Measurements from ENCODE around the gene FREM1. TPM values are rescaled to one million over a fixed set of nuclear protein-coding genes. Genes with fewer than 3 reads are reported as not detected.

FREM1 gene
- total RNA-seq, 2 donors from 2014 or later = 2.0 to 2.6 TPM

GRCh38 chr9:14941501-14942405 is 31.5 kb upstream of the FREM1 start:
- Histone ChIP-seq H3K4me1 (replicated peaks) (no peaks in the 10 kb centered on the region), H3K36me3 (no peaks in the 10 kb centered on the region), H3K27me3 (replicated peaks; ENCODE audit: insufficient read depth) (no peaks in the 10 kb centered on the region), H3K27ac (no peak overlapping the region), H3K4me3 (no peak overlapping the region), H3K9me3 (no peaks in the 10 kb centered on the region)
- intact Hi-C loops (cut with DNase I) = no loop called here
- TF ChIP-seq CTCF (IDR thresholded peaks at IDR 0.05) (no peak), POLR2A (IDR thresholded peaks at IDR 0.05) (no peak), POLR2AphosphoS5 (IDR thresholded peaks at IDR 0.05) (no peak)
- 59% methylated on average over 7 of the region's 7 CpGs for WGBS
- DNase-seq (ENCODE audit: low spot score) = no peak

- H3K27me3 ChIP-seq (replicated peaks; ENCODE audit: insufficient read depth) = no peaks in the 10 kb centered on the region
- H3K36me3 ChIP-seq = no peaks in the 10 kb centered on the region
- DNase-seq (ENCODE audit: low spot score) = no peak
- no peak for TF ChIP-seq POLR2AphosphoS5 (IDR thresholded peaks at IDR 0.05)
- 77% methylated on average over 4 of the region's 4 CpGs for WGBS
- no peak overlapping the region for H3K27ac ChIP-seq
- H3K4me1 ChIP-seq (replicated peaks) = no peaks in the 10 kb centered on the region
- no peaks in the 10 kb centered on the region for H3K9me3 ChIP-seq
- intact Hi-C loops (cut with DNase I) = no loop called here
- no peak overlapping the region for H3K4me3 ChIP-seq
Measured at GRCh38 chr9:14939378-14939777, 29.1 kb upstream of the FREM1 start.

GRCh38 chr9:14937216-14937615 is 27.0 kb upstream of the FREM1 start:
- WGBS = 60% methylated on average over 2 of the region's 2 CpGs
- H3K9me3 ChIP-seq = no peaks in the 10 kb centered on the region
- intact Hi-C loops (cut with DNase I) = no loop called here
- H3K27ac ChIP-seq = no peak overlapping the region
- no peaks in the 10 kb centered on the region for H3K36me3 ChIP-seq
- H3K27me3 ChIP-seq (replicated peaks; ENCODE audit: insufficient read depth) = no peaks in the 10 kb centered on the region
- no peak for DNase-seq (ENCODE audit: low spot score)
- TF ChIP-seq CTCF (IDR thresholded peaks at IDR 0.05) = no peak
- no peak for TF ChIP-seq POLR2A (IDR thresholded peaks at IDR 0.05)
- no peak for TF ChIP-seq POLR2AphosphoS5 (IDR thresholded peaks at IDR 0.05)
- no peak overlapping the region for H3K4me3 ChIP-seq
- no peaks in the 10 kb centered on the region for H3K4me1 ChIP-seq (replicated peaks)

GRCh38 chr9:14936491-14936890 is 26.3 kb upstream of the FREM1 start:
- intact Hi-C loops (cut with DNase I) = no loop called here
- no peak for DNase-seq (ENCODE audit: low spot score)
- Histone ChIP-seq H3K4me1 (replicated peaks) (no peaks in the 10 kb centered on the region), H3K36me3 (no peaks in the 10 kb centered on the region), H3K27me3 (replicated peaks; ENCODE audit: insufficient read depth) (no peaks in the 10 kb centered on the region), H3K4me3 (no peak overlapping the region), H3K27ac (no peak overlapping the region), H3K9me3 (no peaks in the 10 kb centered on the region)
- TF ChIP-seq POLR2AphosphoS5 (IDR thresholded peaks at IDR 0.05) (no peak), POLR2A (IDR thresholded peaks at IDR 0.05) (no peak), CTCF (IDR thresholded peaks at IDR 0.05) (no peak)
- 63% methylated on average over 4 of the region's 4 CpGs for WGBS

GRCh38 chr9:14935964-14936363 is 25.7 kb upstream of the FREM1 start:
- intact Hi-C loops (cut with DNase I) = no loop called here
- no peak overlapping the region for H3K27ac ChIP-seq
- no peak for DNase-seq (ENCODE audit: low spot score)
- H3K27me3 ChIP-seq (replicated peaks; ENCODE audit: insufficient read depth) = no peaks in the 10 kb centered on the region
- TF ChIP-seq POLR2A (IDR thresholded peaks at IDR 0.05) (no peak), CTCF (IDR thresholded peaks at IDR 0.05) (no peak), POLR2AphosphoS5 (IDR thresholded peaks at IDR 0.05) (no peak)
- WGBS = 69% methylated on average over 1 of the region's 1 CpG
- no peaks in the 10 kb centered on the region for H3K4me1 ChIP-seq (replicated peaks)
- no peak overlapping the region for H3K4me3 ChIP-seq
- H3K36me3 ChIP-seq = no peaks in the 10 kb centered on the region
- no peaks in the 10 kb centered on the region for H3K9me3 ChIP-seq
